NCI-H226 (cell line): ENCODE results near the gene C1orf174.

Experiments
- DNase-seq: peaks from one replicate; pipeline ENCODE4 v3.0.0-alpha.2; 2015

C1orf174 gene

GRCh38 chr1:3893190-3893589 is 6.9 kb downstream of the C1orf174 start:
- DNase-seq = no peak

- DNase-seq = no peak
Observed at GRCh38 chr1:3892748-3893147, 7.3 kb downstream of the C1orf174 start.

- no peak for DNase-seq
Observed at GRCh38 chr1:3891329-3891865, 8.7 kb downstream of the C1orf174 start.

GRCh38 chr1:3890389-3891328 is 9.4 kb downstream of the C1orf174 start:
- DNase-seq = no peak

- no peak for DNase-seq
Observed at GRCh38 chr1:3889936-3890335, 10.1 kb downstream of the C1orf174 start.

- DNase-seq = no peak
Observed at GRCh38 chr1:3888301-3888700, 11.8 kb downstream of the C1orf174 start.

- DNase-seq = no peak
Observed at GRCh38 chr1:3886691-3887090, 13.4 kb downstream of the C1orf174 start.

GRCh38 chr1:3886106-3886670 is 13.9 kb downstream of the C1orf174 start:
- no peak for DNase-seq

GRCh38 chr1:3885611-3886010 is 14.5 kb downstream of the C1orf174 start:
- DNase-seq = no peak

GRCh38 chr1:3884966-3885365 is 15.1 kb downstream of the C1orf174 start:
- no peak for DNase-seq

- no peak for DNase-seq
Observed at GRCh38 chr1:3883194-3883925, 16.7 kb downstream of the C1orf174 start.

GRCh38 chr1:3881193-3881480 is 18.9 kb downstream of the C1orf174 start:
- DNase-seq = no peak

GRCh38 chr1:3880429-3881192 is 19.5 kb downstream of the C1orf174 start:
- no peak for DNase-seq

- DNase-seq = no peak
Observed at GRCh38 chr1:3879787-3880428, 20.2 kb downstream of the C1orf174 start.

- no peak for DNase-seq
Observed at GRCh38 chr1:3879099-3879498, 21.0 kb downstream of the C1orf174 start.

GRCh38 chr1:3876716-3877115 is 23.4 kb downstream of the C1orf174 start:
- no peak for DNase-seq

GRCh38 chr1:3874736-3875135 is 25.3 kb downstream of the C1orf174 start:
- DNase-seq = no peak

- no peak for DNase-seq
Observed at GRCh38 chr1:3872546-3872945, 27.5 kb downstream of the C1orf174 start.

- DNase-seq = no peak
Observed at GRCh38 chr1:3871451-3871805, 28.6 kb downstream of the C1orf174 start.

- DNase-seq = no peak
Observed at GRCh38 chr1:3869751-3870301, 30.2 kb downstream of the C1orf174 start.

- DNase-seq = no peak
Observed at GRCh38 chr1:3868464-3869006, 31.5 kb downstream of the C1orf174 start.
